SK-N-MC (cell line): ENCODE results near the gene HACD3.

Source experiments
- DNase-seq: peaks from one replicate; pipeline ENCODE4 v3.0.0-alpha.2; 2011; ENCODE audit warnings: low read depth, low spot score
- H3K27ac ChIP-seq: fragments of 200-600 bp; sonication (generic); 2 replicates; pipeline ENCODE4 v1.5.1; 2016; ENCODE audit warnings: mixed run types
- H3K36me3 ChIP-seq: fragments of 200-600 bp; sonication (generic); 2 replicates; pipeline ENCODE4 v1.6.1; 2017; ENCODE audit warnings: antibody characterized with exemption, low read length, mixed read lengths; ENCODE audit not compliant: insufficient read depth
- H3K4me3 ChIP-seq: fragments of 200-600 bp; sonication (generic); 2 replicates; pipeline ENCODE4 v1.5.1; 2016
- H3K9ac ChIP-seq: fragments of 200-600 bp; sonication (generic); 2 replicates; pipeline ENCODE4 v1.8.0; 2017; ENCODE audit warnings: mixed run types, mixed read lengths; ENCODE audit not compliant: insufficient read length
- H3K9me3 ChIP-seq: fragments of 200-600 bp; sonication (generic); 2 replicates; pipeline ENCODE4 v1.6.1; 2017; ENCODE audit warnings: low read depth, mild to moderate bottlenecking, antibody characterized with exemption, low read length, moderate library complexity, mixed read lengths
- EZH2 ChIP-seq: fragments of 200-600 bp; sonication (generic); IDR thresholded peaks from one replicate; pipeline ENCODE4 v1.6.1; 2017; ENCODE audit warnings: antibody characterized with exemption
- FOXP2 ChIP-seq: optimal IDR thresholded peaks from 2 replicates; pipeline ENCODE3; 2011; ENCODE audit warnings: mild to moderate bottlenecking, moderate library complexity; ENCODE audit not compliant: insufficient read depth; ENCODE audit errors: extremely low read length, control extremely low read depth
- POLR2AphosphoS5 ChIP-seq: IDR thresholded peaks from 2 replicates; pipeline ENCODE4 v1.6.1; 2012; ENCODE audit warnings: mild to moderate bottlenecking, low read depth, low read length, borderline replicate concordance

The HACD3 gene

DNA sequence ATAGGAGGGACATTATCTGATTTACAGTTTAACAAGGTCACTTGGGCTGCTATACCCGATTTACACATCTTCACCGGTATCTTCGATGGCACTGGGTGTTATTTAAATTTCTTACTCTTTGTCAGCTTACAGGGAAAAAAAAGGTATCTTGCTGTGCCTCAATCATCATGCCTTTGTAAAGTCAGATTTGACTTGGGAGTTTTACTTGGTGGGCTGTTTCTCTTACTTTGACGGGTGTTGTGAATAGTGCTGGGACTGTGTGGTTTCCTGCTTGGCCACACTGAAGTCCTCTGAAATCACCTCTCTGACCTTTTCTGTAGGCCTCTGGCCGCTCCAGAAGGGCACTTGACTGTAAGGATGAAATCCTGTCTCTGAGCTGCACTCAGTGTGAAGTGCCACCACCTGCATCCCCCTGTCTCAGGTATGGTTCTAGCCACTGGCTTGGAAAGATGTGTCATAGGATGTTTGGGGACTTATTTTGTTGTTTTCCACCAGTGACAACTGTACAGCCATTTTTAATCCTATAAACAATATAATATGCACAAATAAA is 88.4 kb downstream of the HACD3 start:
- no peak for DNase-seq
- Histone ChIP-seq H3K9ac (no peak overlapping the region), H3K27ac (no peak overlapping the region), H3K4me3 (no peak overlapping the region), H3K9me3 (no peaks in the 10 kb centered on the region), H3K36me3 (no peaks in the 10 kb centered on the region)
- no peak for TF ChIP-seq FOXP2
- no peak for TF ChIP-seq POLR2AphosphoS5
- no peak for TF ChIP-seq EZH2

DNA sequence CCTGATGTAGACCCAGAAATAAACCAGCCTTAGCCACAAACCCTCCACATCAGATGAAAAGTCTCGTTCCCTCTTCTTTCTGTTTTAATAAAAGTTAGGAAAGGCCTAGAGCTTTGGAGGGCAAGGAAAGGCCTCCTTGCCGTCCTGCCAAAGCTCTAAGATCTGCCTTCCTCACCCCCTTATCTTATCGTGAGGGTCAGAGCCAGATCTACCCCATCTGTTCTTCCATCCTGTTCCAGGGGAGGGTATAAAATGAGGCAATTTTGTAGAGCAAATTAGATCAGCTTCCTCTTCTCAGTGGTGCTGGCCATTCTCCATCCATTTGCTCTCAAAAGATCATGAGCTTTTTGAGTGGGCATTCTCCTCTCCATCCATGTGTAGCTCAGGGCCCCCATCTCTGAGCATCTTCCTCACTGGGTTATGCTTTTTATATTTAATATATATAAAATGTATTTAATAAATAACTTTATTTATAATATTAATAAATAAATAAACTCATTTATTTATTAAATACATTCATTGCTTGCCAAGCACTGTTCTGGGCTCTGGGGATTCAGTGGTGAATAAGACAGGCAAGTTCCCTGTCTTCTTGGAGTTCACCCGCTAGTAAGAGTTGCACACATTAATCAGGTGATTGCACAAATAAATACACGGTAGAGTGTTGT is 89.5 kb downstream of the HACD3 start:
- no peak for TF ChIP-seq EZH2
- no peak for TF ChIP-seq POLR2AphosphoS5
- TF ChIP-seq FOXP2, result no peak
- H3K27ac ChIP-seq, result no peak overlapping the region
- H3K36me3 ChIP-seq, result no peaks in the 10 kb centered on the region
- no peak overlapping the region for H3K4me3 ChIP-seq
- DNase-seq, result no peak
- no peak overlapping the region for H3K9ac ChIP-seq
- no peaks in the 10 kb centered on the region for H3K9me3 ChIP-seq

DNA sequence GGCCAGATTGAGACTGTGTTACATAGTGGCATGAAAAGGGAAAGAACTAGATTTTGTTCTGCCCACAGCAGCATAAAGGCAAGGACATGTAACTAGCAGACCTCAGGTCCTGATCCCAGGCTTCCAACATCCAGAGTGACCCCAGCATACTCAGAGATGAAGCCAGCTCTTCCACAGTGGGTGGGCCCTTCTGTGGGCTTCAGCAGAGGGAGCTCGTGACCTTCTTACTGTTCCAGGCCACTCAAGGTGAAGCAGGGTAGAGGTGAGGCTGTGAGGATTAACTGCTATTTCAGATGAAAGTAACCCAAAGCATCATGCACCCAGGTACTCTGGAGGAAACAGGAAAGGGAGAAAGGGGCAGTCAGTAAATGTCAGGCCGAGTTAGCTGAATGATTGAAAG is 90.6 kb downstream of the HACD3 start:
- Histone ChIP-seq H3K9me3 (no peaks in the 10 kb centered on the region), H3K36me3 (no peaks in the 10 kb centered on the region), H3K9ac (no peak overlapping the region), H3K4me3 (no peak overlapping the region), H3K27ac (no peak overlapping the region)
- TF ChIP-seq EZH2 (no peak), FOXP2 (no peak), POLR2AphosphoS5 (no peak)
- DNase-seq, result no peak

DNA sequence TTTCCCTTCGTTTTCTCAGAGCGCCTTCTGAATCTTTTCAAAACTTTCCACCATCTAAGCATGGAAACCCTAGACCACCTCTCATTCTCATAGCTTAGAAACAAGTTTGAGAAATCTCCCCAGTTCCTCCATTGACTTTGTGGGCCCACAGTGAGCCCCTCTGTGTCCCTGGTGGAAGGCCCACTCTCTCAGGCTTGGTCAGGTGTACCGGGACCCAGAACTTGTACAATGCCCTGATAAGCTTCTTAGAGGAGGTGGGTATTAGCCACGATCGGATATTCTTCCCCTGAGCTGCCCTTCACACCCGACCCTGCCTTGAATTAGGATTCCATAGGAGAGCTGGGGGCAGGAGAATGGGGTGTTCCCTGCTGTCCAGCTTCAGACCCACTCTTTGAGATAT is 91.4 kb downstream of the HACD3 start, which contains the start of gene SLC24A1:
Gene SLC24A1, plus strand, starts transcription at position 301 of the 400 bp plus-strand sequence. CDS start 2,143 bp downstream, outside the sequence.
- Histone ChIP-seq H3K9me3 (no peaks in the 10 kb centered on the region), H3K4me3 (no peak within 1 kb of the TSS), H3K9ac (no peak within 1 kb of the TSS), H3K27ac (no peak within 1 kb of the TSS), H3K36me3 (no peaks in the 10 kb centered on the region)
- no peak for DNase-seq
- TF ChIP-seq EZH2, result no peak
- TF ChIP-seq FOXP2, result no peak
- TF ChIP-seq POLR2AphosphoS5, result no peak

DNA sequence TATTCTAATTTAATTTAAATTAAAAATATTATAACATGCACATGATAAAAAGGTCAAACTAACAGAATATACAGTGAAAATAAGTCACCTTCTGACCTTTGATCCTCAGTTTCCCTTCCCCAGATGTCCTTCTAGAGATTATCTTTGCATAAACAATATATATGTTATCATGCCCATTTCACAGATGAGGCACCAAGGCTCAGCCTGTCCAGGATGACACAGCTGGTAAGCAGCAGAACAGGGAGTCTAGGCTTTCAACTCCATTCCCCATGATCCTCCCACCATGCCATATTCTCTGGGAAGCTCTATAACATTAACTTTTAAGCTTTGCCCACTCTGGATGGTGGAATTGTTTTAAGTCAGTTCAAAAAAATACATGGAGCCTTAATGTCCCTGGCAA is 92.8 kb downstream of the HACD3 start:
- no peak for DNase-seq
- no peaks in the 10 kb centered on the region for H3K9me3 ChIP-seq
- no peak overlapping the region for H3K9ac ChIP-seq
- no peak overlapping the region for H3K4me3 ChIP-seq
- TF ChIP-seq POLR2AphosphoS5, result no peak
- H3K27ac ChIP-seq, result no peak overlapping the region
- H3K36me3 ChIP-seq, result no peaks in the 10 kb centered on the region

DNA sequence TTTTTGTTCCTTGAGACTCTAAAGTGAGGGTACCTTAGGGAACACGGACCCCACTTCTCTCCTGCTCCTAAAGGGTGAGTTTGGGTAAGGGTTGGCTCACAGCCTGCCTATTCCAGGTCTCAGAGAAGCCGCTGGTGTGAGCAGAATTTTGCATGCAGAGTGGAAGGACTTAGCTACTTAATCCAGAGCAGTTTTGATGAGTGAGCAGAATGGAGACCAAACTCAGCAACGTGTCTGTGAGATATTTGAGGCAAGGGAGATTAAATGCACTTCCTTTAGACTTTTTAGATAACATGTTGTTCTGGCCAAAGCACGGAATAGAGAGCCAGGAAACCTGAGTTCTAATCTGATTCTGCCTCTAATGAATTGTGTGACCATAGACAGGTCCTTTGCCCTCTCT is 96.6 kb downstream of the HACD3 start:
- no peak overlapping the region for H3K9ac ChIP-seq

More for the DNA sequence above, 96.6 kb downstream of the HACD3 start:
- H3K4me3 ChIP-seq, result no peak overlapping the region
- no peaks in the 10 kb centered on the region for H3K9me3 ChIP-seq
- TF ChIP-seq POLR2AphosphoS5 (no peak), FOXP2 (no peak), EZH2 (no peak)
- no peak overlapping the region for H3K27ac ChIP-seq
- DNase-seq, result no peak
- no peaks in the 10 kb centered on the region for H3K36me3 ChIP-seq
